SK-N-SH (cell line): ENCODE data around the gene HSD11B1L.

Experiments used
- CHD2 ChIP-seq: fragments of 150-350 bp; IDR thresholded peaks from 2 replicates; pipeline ENCODE4 v1.6.1; 2018; ENCODE audit warnings: low read length; ENCODE audit not compliant: partially characterized antibody
- EP300 ChIP-seq, 2 experiments: IDR thresholded peaks; 2 replicates each; pipeline versions ENCODE4 v1.4.0 to v1.6.1; 2012; ENCODE audit warnings: borderline replicate concordance in 1 of 2, low read depth in 1 of 2, low read length in 1 of 2
- EZH2phosphoT487 ChIP-seq: fragments of 200-600 bp; sonication (generic); IDR thresholded peaks from 2 replicates; pipeline ENCODE4 v1.6.1; 2017; ENCODE audit warnings: low read depth, mixed run types, mild to moderate bottlenecking, antibody characterized with exemption, moderate library complexity, borderline replicate concordance
- FOXJ3 ChIP-seq: sonication (generic); formaldehyde crosslinking; IDR thresholded peaks from 2 replicates; pipeline ENCODE4 v1.5.1; 2020; ENCODE audit warnings: mild to moderate bottlenecking, missing genetic modification reagents
- GABPA ChIP-seq: IDR thresholded peaks from 2 replicates; pipeline ENCODE4 v1.4.0; 2012; ENCODE audit warnings: low read depth, mild to moderate bottlenecking
- PBX3 ChIP-seq: IDR thresholded peaks from 2 replicates; pipeline ENCODE4; 2012
- POLR2AphosphoS5 ChIP-seq: IDR thresholded peaks from 2 replicates; pipeline ENCODE4 v1.6.1; 2012; ENCODE audit warnings: low read depth, low read length
- SIN3A ChIP-seq: IDR thresholded peaks from 2 replicates; pipeline ENCODE4 v1.6.1; 2012; ENCODE audit warnings: low read depth, mild to moderate bottlenecking, low read length, moderate library complexity, borderline replicate concordance
- TCF12 ChIP-seq: IDR thresholded peaks from 2 replicates; pipeline ENCODE4 v1.4.0; 2012
- TF ChIP-seq, protein P1 (sequence below): fragments of 200-600 bp; sonication (generic); IDR thresholded peaks from 2 replicates; pipeline ENCODE4 v1.6.1; 2017; ENCODE audit warnings: antibody characterized with exemption, mild to moderate bottlenecking, moderate library complexity

DNA sequence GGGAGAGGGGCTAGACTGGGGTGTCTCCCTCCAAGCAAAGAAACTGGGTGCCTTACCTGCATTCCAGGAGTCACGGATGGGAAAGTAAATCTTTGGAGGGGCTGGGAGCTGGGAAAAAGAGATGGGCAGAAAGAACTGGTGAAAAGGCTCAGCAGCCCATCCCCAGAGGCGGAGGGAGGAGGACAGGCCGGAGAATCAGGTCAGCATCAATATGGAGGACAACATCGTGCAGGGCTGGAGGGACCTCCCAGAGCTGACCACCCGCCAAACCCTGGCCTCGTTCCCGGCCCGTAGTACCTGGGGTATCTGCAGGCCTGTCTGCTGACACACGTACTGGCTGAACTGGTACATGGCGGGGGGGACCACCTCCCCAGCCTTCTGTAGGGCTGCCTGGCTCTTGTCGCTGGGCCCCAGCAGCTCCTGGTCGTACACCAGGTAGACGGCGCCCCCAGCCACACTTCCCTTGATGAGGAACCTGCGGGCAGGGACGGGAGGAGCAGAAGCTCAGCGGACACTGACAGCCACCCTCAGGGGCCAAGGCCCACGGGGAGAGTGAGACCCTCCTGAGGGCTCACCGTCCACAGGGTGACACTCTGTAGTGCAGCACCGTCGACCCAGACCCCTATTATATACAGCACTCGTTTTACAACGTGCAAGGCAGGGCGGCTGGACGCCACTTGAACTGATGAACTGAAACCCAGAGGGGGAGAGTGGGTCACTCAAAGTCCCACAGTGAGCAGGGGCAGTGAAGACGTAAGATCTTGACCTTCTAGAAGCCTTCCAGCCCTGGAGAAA is 1.3 kb upstream of the HSD11B1L start:
- TF ChIP-seq POLR2AphosphoS5 = no peak
- no peak for TF ChIP-seq SIN3A
- no peak for TF ChIP-seq FOXJ3 (CRISPR knock-in tag)
- no peak for TF ChIP-seq EZH2phosphoT487
- TF ChIP-seq EP300 (IDR thresholded peaks at IDR 0.05; ENCODE audit: borderline replicate concordance in 1 of 2, low read depth in 1 of 2, low read length in 1 of 2) = no peak
- TF ChIP-seq CHD2 = no peak
- no peak for TF ChIP-seq PBX3
- TF ChIP-seq, protein P1, sequence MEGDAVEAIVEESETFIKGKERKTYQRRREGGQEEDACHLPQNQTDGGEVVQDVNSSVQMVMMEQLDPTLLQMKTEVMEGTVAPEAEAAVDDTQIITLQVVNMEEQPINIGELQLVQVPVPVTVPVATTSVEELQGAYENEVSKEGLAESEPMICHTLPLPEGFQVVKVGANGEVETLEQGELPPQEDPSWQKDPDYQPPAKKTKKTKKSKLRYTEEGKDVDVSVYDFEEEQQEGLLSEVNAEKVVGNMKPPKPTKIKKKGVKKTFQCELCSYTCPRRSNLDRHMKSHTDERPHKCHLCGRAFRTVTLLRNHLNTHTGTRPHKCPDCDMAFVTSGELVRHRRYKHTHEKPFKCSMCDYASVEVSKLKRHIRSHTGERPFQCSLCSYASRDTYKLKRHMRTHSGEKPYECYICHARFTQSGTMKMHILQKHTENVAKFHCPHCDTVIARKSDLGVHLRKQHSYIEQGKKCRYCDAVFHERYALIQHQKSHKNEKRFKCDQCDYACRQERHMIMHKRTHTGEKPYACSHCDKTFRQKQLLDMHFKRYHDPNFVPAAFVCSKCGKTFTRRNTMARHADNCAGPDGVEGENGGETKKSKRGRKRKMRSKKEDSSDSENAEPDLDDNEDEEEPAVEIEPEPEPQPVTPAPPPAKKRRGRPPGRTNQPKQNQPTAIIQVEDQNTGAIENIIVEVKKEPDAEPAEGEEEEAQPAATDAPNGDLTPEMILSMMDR = no peak
- TF ChIP-seq TCF12 = no peak
- no peak for TF ChIP-seq GABPA
